Astrocyte (in vitro differentiated cells and primary cell): ENCODE data around the gene DIP2C.

Source experiments
- CTCF ChIP-seq: IDR thresholded peaks from 2 replicates; pipeline ENCODE4 v1.5.1; 2011; ENCODE audit warnings: low read depth, mild to moderate bottlenecking, inconsistent platforms, low read length, moderate library complexity; ENCODE audit not compliant: insufficient read depth
- EZH2 ChIP-seq: IDR thresholded peaks from 2 replicates; pipeline ENCODE4 v1.6.1; 2012; ENCODE audit warnings: mild to moderate bottlenecking, low read length, inconsistent platforms; ENCODE audit not compliant: insufficient read depth

GRCh38 chr10:378930-379704 is 310.4 kb downstream of the DIP2C start:
- TF ChIP-seq EZH2 (no peak), CTCF (no peak)
